Keratinocyte (primary cell): ENCODE measurements around the gene MYADML2. TPM values are rescaled to one million over a fixed set of nuclear protein-coding genes. Genes with fewer than 3 reads are reported as not detected.

ENCODE experiments used
- DNase-seq: peaks from one replicate; pipeline ENCODE4 v3.0.0-alpha.2; 2011; ENCODE audit warnings: low read depth, missing footprints, low spot score
- FAIRE-seq: peaks from 2 replicates; lab custom pipeline; 2011; peaks lifted over from hg19 to GRCh38; lab: Jason Lieb, UNC
- H2AFZ ChIP-seq: 2 replicates; pipeline ENCODE4 v1.6.0; 2012; ENCODE audit warnings: low read length, control low read depth, inconsistent platforms; ENCODE audit not compliant: control insufficient read depth
- H3K27ac ChIP-seq: 2 replicates; pipeline ENCODE4 v1.5.1; 2011; ENCODE audit warnings: low read length; ENCODE audit not compliant: control insufficient read depth, insufficient read depth
- H3K27me3 ChIP-seq: 3 replicates; pipeline ENCODE4 v1.6.0; 2011; ENCODE audit warnings: low read length; ENCODE audit not compliant: control insufficient read depth, insufficient read depth; ENCODE audit errors: extremely low read depth
- H3K36me3 ChIP-seq, 2 experiments: 2 replicates in 1 of 2; 3 replicates in 1 of 2; pipeline ENCODE4 v1.5.1; 2011; ENCODE audit warnings: low read length in 2 of 2, mild to moderate bottlenecking in 1 of 2; ENCODE audit not compliant: control insufficient read depth in 2 of 2, insufficient read depth in 2 of 2; ENCODE audit errors: extremely low read depth in 1 of 2
- H3K4me1 ChIP-seq: 3 replicates; pipeline ENCODE4 v1.5.1; 2011; ENCODE audit warnings: low read length; ENCODE audit not compliant: control insufficient read depth, insufficient read depth; ENCODE audit errors: extremely low read depth
- H3K4me2 ChIP-seq: 3 replicates; pipeline ENCODE4 v1.6.0; 2011; ENCODE audit warnings: low read depth, low read length; ENCODE audit not compliant: control insufficient read depth, insufficient read depth; ENCODE audit errors: extremely low read depth
- H3K4me3 ChIP-seq, 3 experiments: fragments of 200-600 bp in 1 of 3; sonication (generic) in 1 of 3; 2 replicates in 2 of 3; 3 replicates in 1 of 3; pipeline ENCODE4 v1.5.1; 2011 to 2016; ENCODE audit warnings: low read length in 3 of 3, mild to moderate bottlenecking in 3 of 3, control low read depth in 2 of 3, inconsistent platforms in 1 of 3, low read depth in 1 of 3, mixed read lengths in 1 of 3, mixed run types in 1 of 3, moderate library complexity in 1 of 3; ENCODE audit not compliant: control insufficient read depth in 2 of 3, insufficient read depth in 2 of 3; ENCODE audit errors: extremely low read depth in 1 of 3
- H3K79me2 ChIP-seq: 2 replicates; pipeline ENCODE4 v1.6.0; 2012; ENCODE audit warnings: low read length; ENCODE audit not compliant: control insufficient read depth, insufficient read depth
- H3K9ac ChIP-seq: 3 replicates; pipeline ENCODE4 v1.6.0; 2011; ENCODE audit warnings: low read length; ENCODE audit not compliant: control insufficient read depth, insufficient read depth; ENCODE audit errors: extremely low read depth
- H3K9me1 ChIP-seq: 3 replicates; pipeline ENCODE4 v1.6.0; 2011; ENCODE audit warnings: low read length; ENCODE audit not compliant: control insufficient read depth, insufficient read depth; ENCODE audit errors: extremely low read depth
- H3K9me3 ChIP-seq: 2 replicates; pipeline ENCODE4 v1.5.1; 2012; ENCODE audit warnings: low read depth, low read length; ENCODE audit not compliant: control insufficient read depth
- H4K20me1 ChIP-seq: 3 replicates; pipeline ENCODE4 v1.6.0; 2011; ENCODE audit warnings: low read length; ENCODE audit not compliant: control insufficient read depth, insufficient read depth; ENCODE audit errors: extremely low read depth
- EZH2 ChIP-seq: IDR thresholded peaks from one replicate; pipeline ENCODE4 v1.6.1; 2012; ENCODE audit warnings: inconsistent platforms, mild to moderate bottlenecking, low read length, moderate library complexity
- dilution Hi-C: fragments of 300-500 bp; cut with MboI; formaldehyde crosslinking; loops from one replicate; pipeline ENCODE4 v1.7.0; 2020; ENCODE audit warnings: low sequenced_read_pairs; ENCODE audit not compliant: extremely low pct_ligation_motif_present
- polyA plus RNA-seq, 5 experiments: library from polyadenylated mRNA; depleted of rRNA in 3 of 5; stranded (reverse) in 3 of 5; stranded (forward) in 1 of 5; unstranded in 1 of 5; fragments of >200 nt; gene quantifications; 1 replicate in 1 of 5; 2 replicates in 3 of 5; 3 replicates in 1 of 5; pipeline versions ENCODE4 v1.2.1 to v1.2.3, GENCODE V29; 2011 to 2012; ENCODE audit warnings: missing spikeins in 2 of 5, low read depth in 1 of 5, low replicate concordance in 1 of 5
- TF ChIP-seq, protein P1 (sequence below), 3 experiments: IDR thresholded peaks in 1 of 3; conservative IDR thresholded peaks in 1 of 3; optimal IDR thresholded peaks in 1 of 3; 2 replicates in 2 of 3; 3 replicates in 1 of 3; pipeline versions ENCODE3 to v1.5.1; 2011; ENCODE audit warnings: low read length in 3 of 3, mild to moderate bottlenecking in 3 of 3, moderate library complexity in 2 of 3, control low read depth in 1 of 3, inconsistent platforms in 1 of 3; ENCODE audit not compliant: insufficient read depth in 2 of 3; ENCODE audit errors: extremely low read depth in 1 of 3

MYADML2 gene
- polyA plus RNA-seq, 1 donor (not counting 4 experiments of a cell fraction or from before 2014, with no cell fraction given) = not detected

DNA sequence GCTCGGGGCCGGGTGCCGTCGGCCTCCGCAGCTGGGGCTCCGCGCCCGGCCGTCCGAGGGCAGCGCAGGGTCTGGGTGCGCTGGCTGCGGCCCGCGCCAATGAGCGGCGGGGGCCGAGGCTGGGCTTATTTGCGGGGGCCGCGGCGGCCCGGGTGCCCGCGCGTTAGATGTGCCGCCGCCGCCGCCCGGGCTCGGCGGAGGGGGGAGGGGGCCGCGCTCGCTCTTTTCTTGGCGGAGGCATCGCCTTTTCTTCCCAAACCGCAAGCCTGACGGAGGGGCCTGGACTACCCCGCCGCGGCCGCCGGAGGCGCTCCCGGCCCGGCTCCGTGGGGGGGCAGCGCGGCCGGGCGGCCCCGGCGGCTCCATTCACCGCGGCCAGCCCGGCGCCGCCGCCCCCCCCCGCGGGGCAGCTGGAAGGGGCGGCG, 14.1 kb upstream of the MYADML2 start, which contains the start of gene NOTUM:
Gene NOTUM (minus strand): TSS at position 101 of the 425 bp plus-strand sequence. CDS start 278 bp downstream, outside the sequence.
- dilution Hi-C loops = no loop called here

DNA sequence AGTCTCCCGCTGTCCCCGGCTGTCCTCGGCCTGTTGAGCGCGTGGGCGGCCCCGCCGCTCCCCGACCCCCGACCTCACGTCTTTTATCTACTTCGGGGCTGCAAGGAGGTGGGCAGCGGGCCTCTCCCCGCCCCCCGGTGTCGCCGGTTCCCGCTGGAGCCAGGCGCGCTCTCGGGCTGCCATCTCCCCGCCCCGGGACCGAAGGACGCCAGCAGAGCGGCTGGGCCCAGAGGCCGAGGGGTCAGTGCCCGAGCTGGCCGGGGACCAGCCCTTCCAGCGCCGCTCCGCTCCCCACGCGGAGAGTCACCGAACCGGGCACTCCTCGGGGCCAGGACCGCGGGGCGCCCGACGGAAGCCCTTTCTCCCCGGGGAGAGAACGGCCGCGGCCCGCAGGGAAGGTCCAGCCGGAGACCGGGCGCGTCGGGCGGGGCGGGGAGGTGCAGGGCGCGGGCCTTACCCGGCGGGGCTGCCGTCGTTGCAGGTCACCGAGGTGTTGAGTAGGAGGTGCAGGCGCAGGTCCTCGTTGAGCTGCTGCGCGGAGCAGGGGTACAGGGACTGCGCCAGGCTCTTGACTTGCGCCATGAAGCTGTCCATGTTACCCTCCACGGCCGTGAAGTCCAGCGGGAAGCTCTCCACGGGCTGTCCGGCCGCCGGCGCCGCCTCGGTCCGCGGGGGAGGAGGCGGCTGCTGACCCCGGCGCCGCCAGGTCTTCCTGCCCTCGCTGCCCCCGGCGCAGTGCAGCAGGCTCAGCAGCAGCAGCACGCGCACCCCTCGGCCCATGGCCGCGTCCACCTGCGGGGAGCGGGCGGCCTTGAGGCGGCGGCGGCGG, 13.3 kb upstream of the MYADML2 start:
- dilution Hi-C loops = no loop called here
- H3K36me3 ChIP-seq = no peaks in the 10 kb centered on the region
- H3K9me3 ChIP-seq = no peaks in the 10 kb centered on the region
- no peaks in the 10 kb centered on the region for H3K4me1 ChIP-seq
- peaks cover 78% of the 10 kb centered on the region for H3K27me3 ChIP-seq
- no peak overlapping the region for H3K9ac ChIP-seq
- TF ChIP-seq, protein P1, sequence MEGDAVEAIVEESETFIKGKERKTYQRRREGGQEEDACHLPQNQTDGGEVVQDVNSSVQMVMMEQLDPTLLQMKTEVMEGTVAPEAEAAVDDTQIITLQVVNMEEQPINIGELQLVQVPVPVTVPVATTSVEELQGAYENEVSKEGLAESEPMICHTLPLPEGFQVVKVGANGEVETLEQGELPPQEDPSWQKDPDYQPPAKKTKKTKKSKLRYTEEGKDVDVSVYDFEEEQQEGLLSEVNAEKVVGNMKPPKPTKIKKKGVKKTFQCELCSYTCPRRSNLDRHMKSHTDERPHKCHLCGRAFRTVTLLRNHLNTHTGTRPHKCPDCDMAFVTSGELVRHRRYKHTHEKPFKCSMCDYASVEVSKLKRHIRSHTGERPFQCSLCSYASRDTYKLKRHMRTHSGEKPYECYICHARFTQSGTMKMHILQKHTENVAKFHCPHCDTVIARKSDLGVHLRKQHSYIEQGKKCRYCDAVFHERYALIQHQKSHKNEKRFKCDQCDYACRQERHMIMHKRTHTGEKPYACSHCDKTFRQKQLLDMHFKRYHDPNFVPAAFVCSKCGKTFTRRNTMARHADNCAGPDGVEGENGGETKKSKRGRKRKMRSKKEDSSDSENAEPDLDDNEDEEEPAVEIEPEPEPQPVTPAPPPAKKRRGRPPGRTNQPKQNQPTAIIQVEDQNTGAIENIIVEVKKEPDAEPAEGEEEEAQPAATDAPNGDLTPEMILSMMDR (optimal IDR thresholded peaks at IDR 0.05 in 1 of 3, IDR thresholded peaks at IDR 0.05 in 1 of 3, conservative IDR thresholded peaks at IDR 0.05 in 1 of 3; ENCODE audit: extremely low read depth in 1 of 3, insufficient read depth in 2 of 3, low read length in 3 of 3) = no peak
- peak; percentile 98 for TF ChIP-seq EZH2
- no peaks in the 10 kb centered on the region for H3K9me1 ChIP-seq
- no peak overlapping the region for H2AFZ ChIP-seq
- FAIRE-seq = no peak
- no peaks in the 10 kb centered on the region for H4K20me1 ChIP-seq
- DNase-seq = no peak
- H3K4me3 ChIP-seq = no peak overlapping the region
- H3K79me2 ChIP-seq = no peaks in the 10 kb centered on the region
- H3K4me2 ChIP-seq = no peak overlapping the region
- H3K27ac ChIP-seq = no peak overlapping the region

More for the DNA sequence above, 14.1 kb upstream of the MYADML2 start, which contains the start of gene NOTUM:
- FAIRE-seq = no peak
- Histone ChIP-seq H3K27ac (no peak within 1 kb of the TSS), H3K9me1 (no peaks in the 10 kb centered on the region), H4K20me1 (no peaks in the 10 kb centered on the region), H3K9me3 (no peaks in the 10 kb centered on the region), H3K4me2 (no peak within 1 kb of the TSS), H3K4me1 (no peaks in the 10 kb centered on the region), H3K4me3 (no peak within 1 kb of the TSS), H2AFZ (no peak within 1 kb of the TSS), H3K79me2 (no peaks in the 10 kb centered on the region), H3K27me3 (peaks cover 84% of the 10 kb centered on the region), H3K9ac (no peak within 1 kb of the TSS), H3K36me3 (no peaks in the 10 kb centered on the region)
- no peak for DNase-seq
- no peak for TF ChIP-seq EZH2
- TF ChIP-seq, protein P1 (optimal IDR thresholded peaks at IDR 0.05 in 1 of 3, IDR thresholded peaks at IDR 0.05 in 1 of 3, conservative IDR thresholded peaks at IDR 0.05 in 1 of 3; ENCODE audit: extremely low read depth in 1 of 3, insufficient read depth in 2 of 3, low read length in 3 of 3) = peak in 1 of 3 experiments; percentile 7
